Hematopoietic multipotent progenitor cell (in vitro differentiated cells): ENCODE data around the gene ALG10B. TPM values are rescaled to one million over a fixed set of nuclear protein-coding genes. Genes with fewer than 3 reads are reported as not detected.

ENCODE experiments used
- DNase-seq, 3 donors: peaks; one replicate each; pipeline ENCODE4 v3.0.0-alpha.2; 2011 to 2015; ENCODE audit warnings: low read depth in 2 of 3, low spot score in 2 of 3
- small RNA-seq: library from RNA; depleted of rRNA; stranded (forward); fragments of <200 nt; gene quantifications from one replicate; pipeline ENCODE3, GENCODE V24; 2012
- total RNA-seq: library from RNA; depleted of rRNA; stranded (reverse); fragments of >200 nt; gene quantifications from one replicate; pipeline ENCODE4 v1.2.3, GENCODE V29; 2012

ALG10B gene
- total RNA-seq, 1 donor, result 6.2 TPM

- no peak for DNase-seq
Observed at GRCh38 chr12:38373784-38374183, 57.2 kb downstream of the ALG10B start.

GRCh38 chr12:38374751-38375150 lies 58.2 kb downstream of the ALG10B start:
- no peak for DNase-seq

Small RNA genes within 50 kb of the gene (small RNA-seq; reads per million reads assigned to genes)
- not detected for gene RF00019
